IMR-90 (cell line): Measurements from ENCODE around the gene FKBP7. TPM values are rescaled to one million over a fixed set of nuclear protein-coding genes. Genes with fewer than 3 reads are reported as not detected.

ENCODE experiments used
- ATAC-seq: fragments of 200-7000 bp; cut with Tn5 transposase; 2 replicates; pipeline ENCODE4 v1.9.1; 2020; ENCODE audit warnings: low read depth, mild to moderate bottlenecking, moderate library complexity
- BruUV-seq: library from RNA; stranded (reverse); fragments of 400-500 nt; replicated peaks from 2 replicates; lab custom pipeline; 2021; lab: Mats Ljungman, UMichigan
- CTCF ChIA-PET: fragments of 300-600 bp; formaldehyde crosslinking; extraction: SDS; loops from one replicate; lab custom pipeline; 2021; ENCODE audit warnings: antibody characterized with exemption; lab: Yijun Ruan, JAX
- POLR2A ChIA-PET: fragments of 300-600 bp; sonication (Branson Sonifier 250); formaldehyde crosslinking; loops from one replicate; lab custom pipeline; 2022; ENCODE audit warnings: antibody characterized with exemption; ENCODE audit not compliant: unreplicated experiment; lab: Charles Lee
- DNase-seq: peaks from one replicate; pipeline ENCODE4 v3.0.0; 2013
- H2AFZ ChIP-seq: replicated peaks from 2 replicates; pipeline ENCODE3; 2013; ENCODE audit warnings: low read length, mild to moderate bottlenecking; ENCODE audit not compliant: poor library complexity
- H2AK5ac ChIP-seq: 2 replicates; pipeline ENCODE4 v1.6.1; 2013; ENCODE audit warnings: low read depth, low read length, inconsistent platforms
- H2AK9ac ChIP-seq: replicated peaks from 2 replicates; pipeline ENCODE3; 2013; ENCODE audit warnings: mild to moderate bottlenecking, low read depth, low read length, moderate library complexity; ENCODE audit not compliant: poor library complexity
- H2BK120ac ChIP-seq: 2 replicates; pipeline ENCODE4 v1.6.1; 2013; ENCODE audit warnings: low read depth, low read length, inconsistent platforms
- H2BK15ac ChIP-seq: 3 replicates; pipeline ENCODE4 v1.6.1; 2013; ENCODE audit warnings: low read depth, low read length, inconsistent platforms
- H2BK20ac ChIP-seq: 2 replicates; pipeline ENCODE4 v1.6.1; 2013; ENCODE audit warnings: low read depth, mild to moderate bottlenecking, inconsistent platforms, low read length, moderate library complexity
- H2BK5ac ChIP-seq: 2 replicates; pipeline ENCODE4 v1.6.1; 2013; ENCODE audit warnings: mild to moderate bottlenecking, low read depth, low read length, inconsistent platforms; ENCODE audit not compliant: poor library complexity, severe bottlenecking
- H3K14ac ChIP-seq: replicated peaks from 2 replicates; pipeline ENCODE4 v1.6.1; 2013; ENCODE audit warnings: low read depth, low read length, inconsistent platforms
- H3K18ac ChIP-seq: 2 replicates; pipeline ENCODE4 v1.6.1; 2013; ENCODE audit warnings: low read depth, low read length, control low read depth
- H3K23ac ChIP-seq: 2 replicates; pipeline ENCODE4 v1.6.1; 2013; ENCODE audit warnings: low read depth, low read length, inconsistent platforms
- H3K27ac ChIP-seq: 2 replicates; pipeline ENCODE4 v1.5.1; 2013; ENCODE audit warnings: mild to moderate bottlenecking, control low read depth, low read length; ENCODE audit not compliant: insufficient read depth
- H3K27me3 ChIP-seq: 2 replicates; pipeline ENCODE4 v1.6.1; 2013; ENCODE audit warnings: low read length; ENCODE audit not compliant: control insufficient read depth, insufficient read depth
- H3K36me3 ChIP-seq: 2 replicates; pipeline ENCODE4 v1.6.1; 2013; ENCODE audit warnings: low read length, mixed read lengths; ENCODE audit not compliant: control insufficient read depth, insufficient read depth
- H3K4ac ChIP-seq: 2 replicates; pipeline ENCODE4 v1.6.1; 2013; ENCODE audit warnings: low read depth, low read length, inconsistent platforms
- H3K4me1 ChIP-seq: 2 replicates; pipeline ENCODE4 v1.6.1; 2013; ENCODE audit warnings: low read length, mixed read lengths; ENCODE audit not compliant: control insufficient read depth, insufficient read depth
- H3K4me2 ChIP-seq: 2 replicates; pipeline ENCODE4 v1.6.1; 2013; ENCODE audit warnings: low read depth, mild to moderate bottlenecking, control low read depth, low read length, moderate library complexity
- H3K4me3 ChIP-seq: 2 replicates; pipeline ENCODE4 v1.5.1; 2013; ENCODE audit warnings: low read depth, mild to moderate bottlenecking, control low read depth, low read length, moderate library complexity; ENCODE audit not compliant: insufficient read depth
- H3K56ac ChIP-seq: 2 replicates; pipeline ENCODE4 v1.6.1; 2013; ENCODE audit warnings: low read length, inconsistent platforms; ENCODE audit not compliant: insufficient read depth; ENCODE audit errors: extremely low read depth
- H3K79me1 ChIP-seq, 2 experiments: 2 replicates each; pipeline ENCODE4 v1.6.1; 2013; ENCODE audit warnings: low read length in 2 of 2, inconsistent platforms in 1 of 2, low read depth in 1 of 2
- H3K9ac ChIP-seq: 2 replicates; pipeline ENCODE4 v1.6.1; 2013; ENCODE audit warnings: low read depth, low read length, control low read depth
- H3K9me1 ChIP-seq: 2 replicates; pipeline ENCODE4 v1.6.1; 2013; ENCODE audit warnings: low read length, inconsistent platforms; ENCODE audit not compliant: insufficient read depth
- H3K9me3 ChIP-seq: 2 replicates; pipeline ENCODE4 v1.6.1; 2013; ENCODE audit warnings: low read length; ENCODE audit not compliant: control insufficient read depth, insufficient read depth
- H4K20me1 ChIP-seq: 2 replicates; pipeline ENCODE4 v1.6.1; 2013; ENCODE audit warnings: low read length, inconsistent platforms; ENCODE audit not compliant: insufficient read depth
- H4K5ac ChIP-seq: 2 replicates; pipeline ENCODE4 v1.6.1; 2013; ENCODE audit warnings: mild to moderate bottlenecking, low read depth, low read length, control low read depth
- H4K8ac ChIP-seq, 2 experiments: 2 replicates each; pipeline ENCODE4 v1.6.1; 2013; ENCODE audit warnings: low read depth in 2 of 2, low read length in 2 of 2, control low read depth in 1 of 2, inconsistent platforms in 1 of 2
- H4K91ac ChIP-seq: 2 replicates; pipeline ENCODE4 v1.6.1; 2013; ENCODE audit warnings: low read depth, low read length, inconsistent platforms; ENCODE audit not compliant: insufficient read depth
- CEBPB ChIP-seq: IDR thresholded peaks from 2 replicates; pipeline ENCODE4 v1.6.1; 2012; ENCODE audit warnings: low read depth, low read length, improper control_type of control experiment
- ELK1 ChIP-seq: fragments of 150-350 bp; IDR thresholded peaks from 2 replicates; pipeline ENCODE4 v1.6.1; 2016; ENCODE audit warnings: low read depth, mild to moderate bottlenecking, low read length, moderate library complexity, borderline replicate concordance
- FOS ChIP-seq: fragments of 150-350 bp; IDR thresholded peaks from 2 replicates; pipeline ENCODE4 v1.6.1; 2016; ENCODE audit warnings: low read depth, low read length
- NFE2L2 ChIP-seq: fragments of 150-350 bp; IDR thresholded peaks from 2 replicates; pipeline ENCODE4 v1.6.1; 2016; ENCODE audit warnings: low read depth, mild to moderate bottlenecking, low read length
- RAD21 ChIP-seq: IDR thresholded peaks from 2 replicates; pipeline ENCODE4 v1.6.1; 2012; ENCODE audit warnings: low read length, improper control_type of control experiment
- RCOR1 ChIP-seq: IDR thresholded peaks from 2 replicates; pipeline ENCODE4 v1.6.1; 2012; ENCODE audit warnings: mild to moderate bottlenecking, low read length, improper control_type of control experiment; ENCODE audit not compliant: insufficient replicate concordance
- RFX5 ChIP-seq: IDR thresholded peaks from 2 replicates; pipeline ENCODE4 v1.8.0; 2012; ENCODE audit warnings: low read depth, mild to moderate bottlenecking, low read length, moderate library complexity
- whole genome bisulfite sequencing, 2 experiments: methylation state at CpG; one replicate each; pipeline versions ENCODE4 v1.1.5 to v1.1.7; 2013; ENCODE audit warnings: missing lambda C conversion rate in 2 of 2; ENCODE audit not compliant: insufficient read length in 1 of 2; ENCODE audit errors: extremely low coverage in 2 of 2; 5-methylcytosine and 5-hydroxymethylcytosine counted together
- dilution Hi-C: fragments of 300-500 bp; cut with HindIII; formaldehyde crosslinking; loops from one replicate; pipeline ENCODE4 v1.14.3; 2018; ENCODE audit warnings: low sequenced_read_pairs; ENCODE audit not compliant: unreplicated experiment
- in situ Hi-C: fragments of 300-500 bp; cut with MboI; formaldehyde crosslinking; loops from 3 replicates; pipeline ENCODE4 v1.14.3; 2019; ENCODE audit warnings: low sequenced_read_pairs, inconsistent platforms, mixed read lengths
- intact Hi-C: fragments of 100-400 bp; cut with micrococcal nuclease; formaldehyde crosslinking; loops from 2 replicates; pipeline ENCODE4 v1.10.0; 2022
- polyA plus RNA-seq, 3 experiments: library from polyadenylated mRNA; depleted of rRNA; stranded (reverse); fragments of >200 nt; gene quantifications; 2 replicates each; pipeline ENCODE4 v1.2.3, GENCODE V29; 2012; ENCODE audit warnings: low replicate concordance in 1 of 3
- total RNA-seq: library from RNA; depleted of rRNA; stranded (reverse); fragments of >200 nt; gene quantifications from 2 replicates; pipeline ENCODE4 v1.2.3, GENCODE V29; 2012

Gene FKBP7
- total and polyA plus RNA-seq, 2 of the 4 experiments (the other 2 are of a cell fraction) = 32.6 to 51.0 TPM

GRCh38 chr2:178428396-178428806, 50.0 kb downstream of the FKBP7 start:
- Histone ChIP-seq H3K36me3 (peaks cover 12% of the 10 kb centered on the region), H2BK15ac (no peak overlapping the region)
- POLR2A ChIA-PET = no interaction called here

More at GRCh38 chr2:178428396-178428806, 50.0 kb downstream of the FKBP7 start:
- TF ChIP-seq RCOR1 = no peak
- no peak for TF ChIP-seq RAD21
- TF ChIP-seq CEBPB = no peak
- TF ChIP-seq RFX5 = no peak
- no peak for TF ChIP-seq FOS
- TF ChIP-seq NFE2L2 = no peak
- TF ChIP-seq ELK1 = no peak
- Histone ChIP-seq H2BK5ac (no peak overlapping the region), H3K4me1 (no peaks in the 10 kb centered on the region), H3K18ac (no peak overlapping the region), H4K91ac (no peak overlapping the region), H3K9me1 (peaks cover 11% of the 10 kb centered on the region; the same call in 1 of the 2 replicates), H2AFZ (no peak overlapping the region), H3K9ac (no peak overlapping the region), H3K27me3 (no peaks in the 10 kb centered on the region), H4K5ac (no peak overlapping the region), H3K23ac (no peak overlapping the region; the same call in 1 of the 2 replicates), H3K9me3 (peaks cover 2% of the 10 kb centered on the region; the same call in 1 of the 2 replicates), H2BK20ac (no peak overlapping the region), H2AK9ac (no peak overlapping the region), H3K4ac (no peak overlapping the region), H4K8ac (no peak overlapping the region), H3K79me1 (peaks cover 2 to 21% of the 10 kb centered on the region in 2 experiments), H3K4me3 (no peak overlapping the region), H3K4me2 (no peak overlapping the region), H3K56ac (no peak overlapping the region), H3K27ac (no peak overlapping the region), H4K20me1 (no peaks in the 10 kb centered on the region), H2BK120ac (no peak overlapping the region), H2AK5ac (no peak overlapping the region), H3K14ac (no peak overlapping the region)
- CTCF ChIA-PET = interaction anchor here (1.0 kb wide), 2 partner anchors 10 to 109 kb away, joined by 3 read pairs; no protein-coding TSS in a partner anchor
- BruUV-seq = no TSS peak
- DNase-seq (no peak), ATAC-seq (no peak)
- in situ Hi-C loops = no loop called here
- intact Hi-C loops = no loop called here
- dilution Hi-C loops = no loop called here
- WGBS, 2 experiments = no CpG with 5 or more reads among the region's 1 CpG
